Neural cell (in vitro differentiated cells): Measurements from ENCODE around the gene PHLPP1.

ENCODE experiments used
- EP300 ChIP-seq: fragments of 450-650 bp; conservative IDR thresholded peaks from 2 replicates; pipeline ENCODE4 v1.6.1; 2014; ENCODE audit warnings: antibody characterized with exemption, mild to moderate bottlenecking, moderate library complexity; ENCODE audit not compliant: poor library complexity, severe bottlenecking
- EZH2 ChIP-seq: fragments of 200-600, 300-800 bp; shearing (Covaris generic), sonication (generic); IDR thresholded peaks from 2 replicates; pipeline ENCODE4 v1.6.1; 2014; ENCODE audit warnings: antibody characterized with exemption, low read length, borderline replicate concordance, mild to moderate bottlenecking; ENCODE audit not compliant: insufficient read depth, poor library complexity, severe bottlenecking
- MXI1 ChIP-seq: fragments of 450-650 bp; conservative IDR thresholded peaks from 2 replicates; pipeline ENCODE4 v1.6.1; 2014; ENCODE audit warnings: antibody characterized with exemption, mild to moderate bottlenecking; ENCODE audit not compliant: poor library complexity, severe bottlenecking
- POLR2AphosphoS5 ChIP-seq: IDR thresholded peaks from 2 replicates; pipeline ENCODE4 v1.6.1; 2012
- RAD21 ChIP-seq: fragments of 450-650 bp; conservative IDR thresholded peaks from 2 replicates; pipeline ENCODE4 v1.6.1; 2014; ENCODE audit warnings: antibody characterized with exemption, mild to moderate bottlenecking, moderate library complexity
- SMC3 ChIP-seq: fragments of 450-650 bp; conservative IDR thresholded peaks from 2 replicates; pipeline ENCODE4 v1.6.1; 2014; ENCODE audit warnings: antibody characterized with exemption, mild to moderate bottlenecking, moderate library complexity; ENCODE audit not compliant: poor library complexity
- TAF1 ChIP-seq: IDR thresholded peaks from 2 replicates; pipeline ENCODE4 v1.6.1; 2012; ENCODE audit warnings: low read depth
- TF ChIP-seq, protein P1 (sequence below): fragments of 450-650 bp; IDR thresholded peaks from 2 replicates; pipeline ENCODE4 v1.5.1; 2014; ENCODE audit warnings: antibody characterized with exemption, mild to moderate bottlenecking, moderate library complexity; ENCODE audit not compliant: poor library complexity, severe bottlenecking
- TF ChIP-seq, protein P2 (sequence below): IDR thresholded peaks from 2 replicates; pipeline ENCODE4 v1.6.1; 2012; ENCODE audit warnings: borderline replicate concordance

DNA sequence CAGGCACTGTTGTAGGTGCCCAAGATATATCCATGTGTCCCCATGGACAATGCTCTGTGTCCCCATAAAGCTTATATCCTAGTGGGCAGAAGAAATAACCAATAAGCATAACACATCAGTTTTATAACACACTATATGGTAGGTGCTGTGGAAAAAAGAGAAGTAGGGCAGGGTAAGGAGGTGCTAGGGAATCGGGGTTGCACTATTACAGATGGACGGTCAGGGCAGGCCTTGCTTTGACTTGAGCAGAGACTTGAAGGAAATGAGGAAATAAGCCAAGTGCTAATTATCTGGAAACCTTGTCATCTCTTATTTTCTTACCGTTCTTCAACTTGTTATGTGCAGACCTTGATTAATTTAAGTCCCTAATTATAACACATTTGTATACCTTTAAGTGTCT, 82.0 kb downstream of the PHLPP1 start:
- TF ChIP-seq, protein P1, sequence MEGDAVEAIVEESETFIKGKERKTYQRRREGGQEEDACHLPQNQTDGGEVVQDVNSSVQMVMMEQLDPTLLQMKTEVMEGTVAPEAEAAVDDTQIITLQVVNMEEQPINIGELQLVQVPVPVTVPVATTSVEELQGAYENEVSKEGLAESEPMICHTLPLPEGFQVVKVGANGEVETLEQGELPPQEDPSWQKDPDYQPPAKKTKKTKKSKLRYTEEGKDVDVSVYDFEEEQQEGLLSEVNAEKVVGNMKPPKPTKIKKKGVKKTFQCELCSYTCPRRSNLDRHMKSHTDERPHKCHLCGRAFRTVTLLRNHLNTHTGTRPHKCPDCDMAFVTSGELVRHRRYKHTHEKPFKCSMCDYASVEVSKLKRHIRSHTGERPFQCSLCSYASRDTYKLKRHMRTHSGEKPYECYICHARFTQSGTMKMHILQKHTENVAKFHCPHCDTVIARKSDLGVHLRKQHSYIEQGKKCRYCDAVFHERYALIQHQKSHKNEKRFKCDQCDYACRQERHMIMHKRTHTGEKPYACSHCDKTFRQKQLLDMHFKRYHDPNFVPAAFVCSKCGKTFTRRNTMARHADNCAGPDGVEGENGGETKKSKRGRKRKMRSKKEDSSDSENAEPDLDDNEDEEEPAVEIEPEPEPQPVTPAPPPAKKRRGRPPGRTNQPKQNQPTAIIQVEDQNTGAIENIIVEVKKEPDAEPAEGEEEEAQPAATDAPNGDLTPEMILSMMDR, result no peak
- TF ChIP-seq EZH2, result no peak
- TF ChIP-seq, protein P2, sequence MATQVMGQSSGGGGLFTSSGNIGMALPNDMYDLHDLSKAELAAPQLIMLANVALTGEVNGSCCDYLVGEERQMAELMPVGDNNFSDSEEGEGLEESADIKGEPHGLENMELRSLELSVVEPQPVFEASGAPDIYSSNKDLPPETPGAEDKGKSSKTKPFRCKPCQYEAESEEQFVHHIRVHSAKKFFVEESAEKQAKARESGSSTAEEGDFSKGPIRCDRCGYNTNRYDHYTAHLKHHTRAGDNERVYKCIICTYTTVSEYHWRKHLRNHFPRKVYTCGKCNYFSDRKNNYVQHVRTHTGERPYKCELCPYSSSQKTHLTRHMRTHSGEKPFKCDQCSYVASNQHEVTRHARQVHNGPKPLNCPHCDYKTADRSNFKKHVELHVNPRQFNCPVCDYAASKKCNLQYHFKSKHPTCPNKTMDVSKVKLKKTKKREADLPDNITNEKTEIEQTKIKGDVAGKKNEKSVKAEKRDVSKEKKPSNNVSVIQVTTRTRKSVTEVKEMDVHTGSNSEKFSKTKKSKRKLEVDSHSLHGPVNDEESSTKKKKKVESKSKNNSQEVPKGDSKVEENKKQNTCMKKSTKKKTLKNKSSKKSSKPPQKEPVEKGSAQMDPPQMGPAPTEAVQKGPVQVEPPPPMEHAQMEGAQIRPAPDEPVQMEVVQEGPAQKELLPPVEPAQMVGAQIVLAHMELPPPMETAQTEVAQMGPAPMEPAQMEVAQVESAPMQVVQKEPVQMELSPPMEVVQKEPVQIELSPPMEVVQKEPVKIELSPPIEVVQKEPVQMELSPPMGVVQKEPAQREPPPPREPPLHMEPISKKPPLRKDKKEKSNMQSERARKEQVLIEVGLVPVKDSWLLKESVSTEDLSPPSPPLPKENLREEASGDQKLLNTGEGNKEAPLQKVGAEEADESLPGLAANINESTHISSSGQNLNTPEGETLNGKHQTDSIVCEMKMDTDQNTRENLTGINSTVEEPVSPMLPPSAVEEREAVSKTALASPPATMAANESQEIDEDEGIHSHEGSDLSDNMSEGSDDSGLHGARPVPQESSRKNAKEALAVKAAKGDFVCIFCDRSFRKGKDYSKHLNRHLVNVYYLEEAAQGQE, result no peak
- no peak for TF ChIP-seq EP300
- TF ChIP-seq POLR2AphosphoS5, result no peak
- no peak for TF ChIP-seq TAF1
- no peak for TF ChIP-seq RAD21
- TF ChIP-seq MXI1, result no peak
- no peak for TF ChIP-seq SMC3
